Posterior vena cava (tissue), 2 donors: ENCODE results near the gene CD9. TPM values are rescaled to one million over a fixed set of nuclear protein-coding genes. Genes with fewer than 3 reads are reported as not detected.

ENCODE experiments used
- DNase-seq: peaks from one replicate; pipeline ENCODE4 v3.0.0-alpha.2; 2020; ENCODE audit warnings: low spot score
- intact Hi-C, 2 donors: fragments of 100-400 bp; cut with DNase I; formaldehyde crosslinking; loops; one replicate each; pipeline versions ENCODE4 v1.14.1 to v1.14.2; 2022 to 2023
- total RNA-seq, 2 donors: library from RNA; stranded (reverse); fragmentation: NEBNext Ultra II Directional; extraction: Animal tissue kit (Norgen Biotek cat#: 25700); gene quantifications; one replicate each; pipeline ENCODE4 v1.2.1, GENCODE V29; 2021
- donor health status: DM: yes; HTN: yes; CAD: no.
- donor health status: DM: yes; HTN: yes; CAD: no.

Gene CD9
- total RNA-seq, 2 donors from 2014 or later, result 248 to 281 TPM

GRCh38 chr12:6229224-6230218 lies 29.3 kb downstream of the CD9 start:
- peak; percentile 94 for DNase-seq
- intact Hi-C loops, result loop anchor here in 1 of 2 donors (5.0 kb wide), 1 partner anchor 53 kb away; no protein-coding TSS in a partner anchor

DNA sequence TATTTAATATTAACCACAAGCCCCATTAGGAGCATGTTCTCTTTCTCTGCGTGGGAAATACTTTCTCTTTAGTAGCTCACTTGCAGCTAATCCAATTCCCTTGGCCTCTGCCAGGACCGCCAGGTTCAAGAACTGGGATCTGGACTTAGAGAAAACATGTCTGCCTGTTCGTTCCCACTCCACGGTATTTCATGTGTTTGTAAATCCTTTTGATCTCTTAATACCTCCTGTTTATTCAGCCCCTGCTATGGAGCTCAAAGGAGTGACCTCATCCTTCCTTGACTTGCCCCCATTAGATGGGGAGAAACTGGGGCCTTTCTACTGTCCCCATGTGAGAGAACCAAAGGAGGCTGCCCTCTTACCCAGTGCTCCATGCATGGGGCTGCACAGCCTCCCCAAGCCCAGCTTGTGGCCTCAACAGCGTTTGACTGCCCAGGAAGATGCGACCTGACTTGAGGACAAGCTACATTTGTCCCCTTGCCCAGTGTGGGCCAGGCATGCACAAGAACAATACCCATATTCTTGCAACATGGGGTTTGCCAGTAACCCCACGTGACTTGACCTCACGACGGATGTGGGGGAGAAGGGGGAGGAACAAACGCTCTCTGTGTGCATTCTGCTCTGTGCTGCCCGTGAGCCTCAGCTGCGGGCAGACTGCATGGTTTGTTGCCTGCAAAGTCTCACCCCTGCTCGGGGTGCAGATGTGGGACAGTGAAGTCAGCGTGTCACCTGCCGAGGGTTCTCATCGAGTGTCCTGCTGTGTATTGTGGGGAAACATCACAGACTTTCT lies 30.3 kb downstream of the CD9 start:
- DNase-seq, result peak; percentile 86
- intact Hi-C loops, result no loop called here

DNA sequence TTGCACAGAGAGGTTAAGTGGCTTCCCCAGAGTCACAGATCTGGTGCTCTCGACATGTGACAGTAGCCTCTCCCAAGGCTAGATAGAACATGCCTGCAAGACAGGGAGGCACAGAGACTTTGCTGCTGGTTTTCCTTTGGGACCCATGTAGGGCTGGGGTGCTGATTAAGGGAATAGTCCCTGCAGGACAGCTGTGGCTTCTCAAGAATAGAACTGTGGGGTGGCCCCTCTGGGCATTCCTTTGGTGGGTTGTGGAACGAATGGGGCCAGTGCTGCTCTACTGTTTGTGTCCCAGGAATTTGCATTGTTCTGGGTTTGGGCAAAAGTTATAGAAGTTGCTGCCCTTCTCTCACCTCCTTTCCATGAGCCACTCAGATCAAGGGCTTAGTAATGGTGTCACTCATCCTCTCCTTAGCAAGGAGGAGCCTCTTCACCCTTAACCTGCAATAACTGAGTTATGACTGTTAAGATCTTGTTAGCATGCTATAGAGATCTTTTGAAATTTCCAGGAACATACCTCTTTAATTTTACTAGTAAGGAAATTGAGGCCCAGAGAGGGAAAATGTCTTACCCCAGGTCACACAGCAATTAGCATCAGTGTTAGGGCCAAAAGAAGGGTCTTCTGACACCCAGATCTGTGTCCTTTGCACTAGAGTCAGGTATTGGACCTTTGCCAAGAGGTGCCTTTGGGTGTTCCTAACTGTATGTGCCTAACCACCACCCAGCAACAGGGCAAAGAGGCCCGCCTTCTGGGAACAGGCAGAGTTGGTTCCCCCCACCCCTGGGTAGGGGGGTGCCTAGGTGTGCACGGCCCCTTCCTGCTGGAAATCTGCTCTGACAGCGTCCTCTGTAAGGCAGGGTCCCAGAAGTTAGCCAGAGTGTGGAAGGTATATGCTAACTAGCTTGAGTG lies 31.4 kb downstream of the CD9 start:
- intact Hi-C loops, result loop anchor here in 1 of 2 donors (2.0 kb wide), 1 partner anchor 45 kb away; no protein-coding TSS in a partner anchor

GRCh38 chr12:6233121-6233971 lies 33.1 kb downstream of the CD9 start:
- intact Hi-C loops, result loop anchor here in 1 of 2 donors (2.0 kb wide), 1 partner anchor 43 kb away; no protein-coding TSS in a partner anchor
- DNase-seq, result no peak

More for the DNA sequence above, 31.4 kb downstream of the CD9 start:
- DNase-seq, result no peak

GRCh38 chr12:6234214-6234613 lies 34.0 kb downstream of the CD9 start:
- intact Hi-C loops, result no loop called here
- peak; percentile 0 for DNase-seq

DNA sequence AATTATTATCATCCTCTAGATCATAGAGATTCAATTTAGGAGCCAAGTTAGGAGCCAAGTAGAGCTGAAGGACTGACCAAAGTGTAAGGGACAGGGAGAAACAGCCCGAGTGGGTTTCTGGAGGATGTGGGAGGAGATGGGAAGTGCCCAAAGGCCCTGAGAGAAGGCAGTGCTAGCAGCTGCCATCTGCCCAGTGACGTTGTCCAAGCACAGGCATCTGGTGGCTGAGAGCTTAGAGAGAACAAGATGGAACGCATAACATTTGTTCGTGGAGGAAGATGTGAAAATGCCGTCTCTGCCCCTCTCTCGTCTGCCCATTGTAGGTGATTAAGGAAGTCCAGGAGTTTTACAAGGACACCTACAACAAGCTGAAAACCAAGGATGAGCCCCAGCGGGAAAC lies 34.7 kb downstream of the CD9 start:
- intact Hi-C loops, result no loop called here
- peak; percentile 34 for DNase-seq

DNA sequence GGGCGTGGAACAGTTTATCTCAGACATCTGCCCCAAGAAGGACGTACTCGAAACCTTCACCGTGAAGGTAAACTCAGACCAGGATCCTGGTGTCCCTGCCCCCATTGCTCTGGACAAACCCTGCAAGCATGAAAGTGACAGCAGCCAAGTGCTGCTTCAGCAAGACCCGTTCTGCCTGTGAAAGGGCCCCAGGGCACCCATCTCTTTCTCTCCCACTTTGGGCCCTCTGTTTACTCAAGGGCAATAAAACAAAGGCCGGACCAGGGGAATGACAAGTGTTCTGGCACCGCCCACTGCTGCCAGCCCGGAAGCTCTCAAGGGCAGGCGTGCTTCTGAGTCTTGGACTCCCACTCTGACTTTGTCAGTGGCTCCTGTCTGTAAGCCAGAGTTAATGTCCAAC lies 35.3 kb downstream of the CD9 start:
- intact Hi-C loops, result no loop called here
- peak; percentile 52 for DNase-seq

- peak; percentile 66 for DNase-seq
- intact Hi-C loops, result no loop called here
Measured at GRCh38 chr12:6235906-6236640, 35.9 kb downstream of the CD9 start.

GRCh38 chr12:6236641-6236940 lies 36.4 kb downstream of the CD9 start:
- DNase-seq, result peak; percentile 67
- intact Hi-C loops, result no loop called here

DNA sequence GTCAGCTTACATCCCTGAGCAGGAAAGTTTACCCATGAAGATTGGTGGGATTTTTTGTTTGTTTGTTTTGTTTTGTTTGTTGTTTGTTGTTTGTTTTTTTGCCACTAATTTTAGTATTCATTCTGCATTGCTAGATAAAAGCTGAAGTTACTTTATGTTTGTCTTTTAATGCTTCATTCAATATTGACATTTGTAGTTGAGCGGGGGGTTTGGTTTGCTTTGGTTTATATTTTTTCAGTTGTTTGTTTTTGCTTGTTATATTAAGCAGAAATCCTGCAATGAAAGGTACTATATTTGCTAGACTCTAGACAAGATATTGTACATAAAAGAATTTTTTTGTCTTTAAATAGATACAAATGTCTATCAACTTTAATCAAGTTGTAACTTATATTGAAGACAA lies 37.6 kb downstream of the CD9 start:
- intact Hi-C loops, result no loop called here
- DNase-seq, result no peak

- intact Hi-C loops, result no loop called here
Measured at GRCh38 chr12:6238875-6239274, 38.7 kb downstream of the CD9 start.

GRCh38 chr12:6241495-6241894 lies 41.3 kb downstream of the CD9 start:
- peak; percentile 86 for DNase-seq
- intact Hi-C loops, result no loop called here

More at GRCh38 chr12:6238875-6239274, 38.7 kb downstream of the CD9 start:
- DNase-seq, result peak; percentile 1

GRCh38 chr12:6249580-6249979 lies 49.4 kb downstream of the CD9 start:
- peak; percentile 15 for DNase-seq
- intact Hi-C loops, result no loop called here

DNA sequence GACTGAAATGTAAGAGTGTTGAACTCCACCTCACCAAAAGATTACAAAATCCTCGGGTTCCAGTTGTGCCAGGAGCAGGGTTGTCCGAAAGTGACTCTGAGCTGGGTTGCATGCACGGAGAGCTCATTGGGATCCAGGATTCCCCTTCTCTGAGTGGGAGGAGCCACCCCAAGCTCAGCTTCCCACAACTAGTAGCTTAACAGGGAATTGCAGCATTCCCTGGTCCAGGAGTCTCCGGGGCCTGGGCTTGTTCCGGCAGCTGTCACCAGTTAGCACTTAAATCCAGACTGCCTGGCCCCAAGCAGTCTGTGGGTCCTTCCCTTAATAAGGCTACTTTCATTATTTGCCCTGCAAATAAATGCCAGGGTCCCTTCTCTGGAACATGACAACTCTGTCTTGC lies 50.1 kb downstream of the CD9 start:
- intact Hi-C loops, result no loop called here
- DNase-seq, result no peak

DNA sequence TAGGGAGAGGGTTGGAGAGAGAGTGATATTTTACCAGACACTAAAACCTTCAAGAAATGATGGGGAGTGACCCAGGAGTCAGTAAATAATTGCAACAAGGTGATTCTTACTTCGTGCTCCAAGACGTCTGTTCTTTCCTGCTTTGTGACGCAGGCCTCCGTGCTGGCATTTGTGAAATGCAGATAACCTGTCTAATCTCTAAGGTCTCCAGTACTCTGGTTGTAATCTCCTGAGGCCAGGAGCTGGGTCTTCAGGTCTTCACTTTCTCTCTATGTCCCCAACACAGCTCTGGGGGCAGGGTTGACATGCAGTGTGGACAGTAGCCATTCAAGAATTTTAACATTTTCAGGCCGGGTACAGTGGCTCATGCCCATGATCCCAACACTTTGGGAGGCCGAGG lies 53.1 kb downstream of the CD9 start:
- intact Hi-C loops, result no loop called here
- DNase-seq, result peak; percentile 15

GRCh38 chr12:6254491-6254890 lies 54.3 kb downstream of the CD9 start:
- peak; percentile 75 for DNase-seq
- intact Hi-C loops, result no loop called here

DNA sequence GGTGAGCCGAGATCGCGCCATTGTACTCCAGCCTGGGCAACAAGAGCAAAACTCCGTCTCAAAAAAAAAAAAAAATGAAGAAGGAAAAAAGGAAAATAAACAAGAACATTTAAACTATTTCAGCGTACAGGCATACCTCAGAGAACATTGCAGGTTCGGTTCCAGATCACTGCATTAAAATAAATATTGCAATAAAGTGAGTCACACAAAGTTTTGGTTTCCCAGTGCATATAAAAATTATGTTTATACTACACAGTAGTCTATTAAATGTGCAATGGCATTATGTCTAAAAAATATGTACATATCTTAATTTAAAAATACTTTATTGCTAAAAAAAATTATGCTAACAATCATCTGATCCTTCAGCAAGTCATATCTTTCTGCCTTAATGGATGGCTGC lies 56.8 kb downstream of the CD9 start:
- DNase-seq, result no peak
- intact Hi-C loops, result no loop called here

DNA sequence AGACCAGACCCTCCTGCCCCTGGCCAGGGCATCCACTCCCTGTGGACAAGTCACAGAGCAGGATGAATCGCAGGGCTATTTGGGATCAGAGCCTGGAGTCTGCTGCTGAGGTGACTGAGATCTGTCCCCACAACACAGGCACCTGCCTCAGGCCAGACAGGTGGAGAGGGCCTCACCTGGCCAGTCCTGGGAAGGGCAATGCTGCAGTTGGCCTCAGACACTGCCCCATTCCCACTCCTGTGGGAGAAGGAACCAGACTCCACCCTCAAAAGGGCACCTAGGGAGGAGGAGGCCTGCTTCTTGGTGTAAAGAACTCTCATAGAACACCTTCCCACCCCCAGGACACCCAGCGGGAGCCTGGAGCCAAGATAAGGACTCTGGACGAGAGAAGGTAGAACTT lies 62.0 kb downstream of the CD9 start:
- intact Hi-C loops, result no loop called here
- DNase-seq, result peak; percentile 41
